Kidney capillary endothelial cell (primary cell): ENCODE measurements around the gene CLCA1.

Source experiments
- DNase-seq: peaks from one replicate; pipeline ENCODE4 v3.0.0-alpha.2; 2018; ENCODE audit warnings: low spot score

CLCA1 gene

GRCh38 chr1:86468501-86468977 lies at the start of gene CLCA1:
Gene CLCA1, plus strand, starts transcription at chr1:86468927. Its CDS starts 45 bp downstream, at chr1:86468972.
- DNase-seq: no peak

- peak; percentile 21 for DNase-seq
These were observed 49.3 kb upstream of the CLCA1 start for GRCh38 chr1:86419277-86419903.

GRCh38 chr1:86421601-86422280 lies 47.0 kb upstream of the CLCA1 start:
- DNase-seq: peak; percentile 29

GRCh38 chr1:86423473-86423872 lies 45.3 kb upstream of the CLCA1 start:
- DNase-seq: no peak

GRCh38 chr1:86423873-86424272 lies 44.9 kb upstream of the CLCA1 start, which contains the start of gene CLCA2:
Gene CLCA2, plus strand, starts transcription at chr1:86424171. Its CDS starts 77 bp downstream, at chr1:86424248.
- no peak for DNase-seq

- no peak for DNase-seq
These were observed 39.5 kb upstream of the CLCA1 start for GRCh38 chr1:86429122-86429725.

GRCh38 chr1:86429835-86430234 lies 38.9 kb upstream of the CLCA1 start:
- peak; percentile 90 for DNase-seq

GRCh38 chr1:86430376-86430775 lies 38.4 kb upstream of the CLCA1 start:
- no peak for DNase-seq

GRCh38 chr1:86434059-86434458 lies 34.7 kb upstream of the CLCA1 start:
- DNase-seq: no peak

GRCh38 chr1:86435327-86435726 lies 33.4 kb upstream of the CLCA1 start:
- DNase-seq: no peak

- DNase-seq: no peak
These were observed 32.7 kb upstream of the CLCA1 start for GRCh38 chr1:86436041-86436440.

GRCh38 chr1:86441581-86441980 lies 27.1 kb upstream of the CLCA1 start:
- no peak for DNase-seq

GRCh38 chr1:86441997-86442396 lies 26.7 kb upstream of the CLCA1 start:
- DNase-seq: no peak

- DNase-seq: no peak
These were observed 22.8 kb upstream of the CLCA1 start for GRCh38 chr1:86445919-86446318.

GRCh38 chr1:86447198-86447790 lies 21.4 kb upstream of the CLCA1 start:
- DNase-seq: no peak

- no peak for DNase-seq
These were observed 20.1 kb upstream of the CLCA1 start for GRCh38 chr1:86448670-86449069.

GRCh38 chr1:86449103-86449502 lies 19.6 kb upstream of the CLCA1 start:
- no peak for DNase-seq

- no peak for DNase-seq
These were observed 17.9 kb upstream of the CLCA1 start for GRCh38 chr1:86450847-86451246.

- DNase-seq: no peak
These were observed 15.1 kb upstream of the CLCA1 start for GRCh38 chr1:86453664-86454063.

- no peak for DNase-seq
These were observed 13.7 kb upstream of the CLCA1 start for GRCh38 chr1:86455073-86455472.

- DNase-seq: no peak
These were observed 7.7 kb upstream of the CLCA1 start for GRCh38 chr1:86460998-86461397.

- DNase-seq: no peak
These were observed 7.2 kb upstream of the CLCA1 start for GRCh38 chr1:86461482-86461881.

- DNase-seq: no peak
These were observed 3.9 kb upstream of the CLCA1 start for GRCh38 chr1:86464819-86465218.
